HG03103 (cell line): Measurements from ENCODE around the gene KPTN.

Experiments
- ATAC-seq: cut with Tn5 transposase; IDR thresholded peaks from one replicate; pipeline ENCODE4 v1.9.1; 2021; ENCODE audit warnings: low read depth; ENCODE audit not compliant: unreplicated experiment

The KPTN gene

GRCh38 chr19:47438793-47439220, 45.2 kb downstream of the KPTN start:
- ATAC-seq, result no peak

DNA sequence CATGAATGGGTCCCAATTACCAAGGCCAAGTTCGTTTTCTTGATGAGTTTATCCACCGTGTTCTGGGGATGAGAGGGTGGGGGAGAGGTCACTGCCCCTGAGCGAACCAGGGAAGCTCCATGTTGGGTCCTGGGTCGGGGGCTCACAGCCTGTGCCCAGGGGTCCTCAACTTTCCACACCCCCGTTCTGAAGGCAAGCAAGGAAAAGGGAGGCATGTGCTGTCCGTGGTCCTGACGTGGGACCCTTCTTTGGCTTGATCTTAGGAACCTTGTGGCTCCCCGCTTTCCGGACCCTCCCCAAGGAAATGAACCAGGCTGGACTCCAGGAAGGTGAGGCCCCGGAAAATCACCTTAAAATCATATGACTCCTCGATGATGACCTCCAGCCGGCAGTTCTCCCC, 46.5 kb downstream of the KPTN start:
- no peak for ATAC-seq

- ATAC-seq, result no peak
Observed at GRCh38 chr19:47436712-47437401, 47.2 kb downstream of the KPTN start.

- ATAC-seq, result no peak
Observed at GRCh38 chr19:47435883-47436417, 48.1 kb downstream of the KPTN start.

- no peak for ATAC-seq
Observed at GRCh38 chr19:47435196-47435595, 48.8 kb downstream of the KPTN start.

- ATAC-seq, result no peak
Observed at GRCh38 chr19:47434088-47434487, 49.9 kb downstream of the KPTN start.

- no peak for ATAC-seq
Observed at GRCh38 chr19:47433121-47433520, 50.9 kb downstream of the KPTN start.

GRCh38 chr19:47432499-47432898, 51.5 kb downstream of the KPTN start:
- no peak for ATAC-seq

- no peak for ATAC-seq
Observed at GRCh38 chr19:47432091-47432490, 51.9 kb downstream of the KPTN start.

GRCh38 chr19:47430041-47430802, 53.8 kb downstream of the KPTN start:
- no peak for ATAC-seq

- no peak for ATAC-seq
Observed at GRCh38 chr19:47429140-47429793, 54.8 kb downstream of the KPTN start.

- no peak for ATAC-seq
Observed at GRCh38 chr19:47428177-47428894, 55.7 kb downstream of the KPTN start.

GRCh38 chr19:47427241-47428176, 56.5 kb downstream of the KPTN start:
- no peak for ATAC-seq
